Measurements from ENCODE around the gene MPP4.
"Not testable (repeated sequence)": the region's sequence is repeated elsewhere in the genome, so short reads cannot be mapped to it uniquely, and the experiment has no call there.

Gene MPP4

GRCh38 chr2:201674794-201675193 lies 23.6 kb downstream of the MPP4 start:
- intact Hi-C loops (cut with DNase I), result no loop called here
- no peak for DNase-seq

- intact Hi-C loops (cut with DNase I), result no loop called here
- no peak for DNase-seq
Measured at GRCh38 chr2:201674298-201674697, 24.1 kb downstream of the MPP4 start.

GRCh38 chr2:201673546-201673945 lies 24.9 kb downstream of the MPP4 start:
- intact Hi-C loops (cut with DNase I), result no loop called here
- DNase-seq, result no peak

- intact Hi-C loops (cut with DNase I); DNase-seq: not testable (repeated sequence)
Measured at GRCh38 chr2:201671205-201671604, 27.2 kb downstream of the MPP4 start.

- no peak for DNase-seq
- intact Hi-C loops (cut with DNase I), result no loop called here
Measured at GRCh38 chr2:201669865-201670264, 28.6 kb downstream of the MPP4 start.

- DNase-seq, result no peak
- intact Hi-C loops (cut with DNase I), result no loop called here
Measured at GRCh38 chr2:201668402-201668910, 30.0 kb downstream of the MPP4 start.

- intact Hi-C loops (cut with DNase I), result no loop called here
- no peak for DNase-seq
Measured at GRCh38 chr2:201664334-201664733, 34.1 kb downstream of the MPP4 start.

- intact Hi-C loops (cut with DNase I), result no loop called here
- DNase-seq, result no peak
Measured at GRCh38 chr2:201661366-201661765, 37.1 kb downstream of the MPP4 start.

- intact Hi-C loops (cut with DNase I), result no loop called here
- no peak for DNase-seq
Measured at GRCh38 chr2:201660293-201660895, 38.0 kb downstream of the MPP4 start.

GRCh38 chr2:201656740-201657139 lies 41.7 kb downstream of the MPP4 start:
- intact Hi-C loops (cut with DNase I), result no loop called here
- no peak for DNase-seq

GRCh38 chr2:201656102-201656501 lies 42.3 kb downstream of the MPP4 start:
- intact Hi-C loops (cut with DNase I), result no loop called here
- no peak for DNase-seq

- intact Hi-C loops (cut with DNase I), result no loop called here
Measured at GRCh38 chr2:201654616-201655384, 43.6 kb downstream of the MPP4 start.

GRCh38 chr2:201653221-201653620 lies 45.2 kb downstream of the MPP4 start:
- intact Hi-C loops (cut with DNase I), result no loop called here
- DNase-seq, result no peak

More at GRCh38 chr2:201654616-201655384, 43.6 kb downstream of the MPP4 start:
- no peak for DNase-seq

GRCh38 chr2:201649442-201649841 lies 49.0 kb downstream of the MPP4 start:
- intact Hi-C loops (cut with DNase I), result no loop called here
- DNase-seq, result no peak

GRCh38 chr2:201647431-201647830 lies 51.0 kb downstream of the MPP4 start:
- no peak for DNase-seq
- intact Hi-C loops (cut with DNase I), result no loop called here

GRCh38 chr2:201644001-201644400 lies 54.4 kb downstream of the MPP4 start:
- intact Hi-C loops (cut with DNase I), result loop anchor here (5.0 kb wide), 1 partner anchor 192 kb away; the partner anchor contains the start of genes STRADB and TRAK2
- DNase-seq, result no peak

GRCh38 chr2:201643216-201643890 lies 55.1 kb downstream of the MPP4 start, which contains the start of gene TMEM237:
Gene TMEM237 (minus strand): TSS chr2:201643503. CDS start chr2:201643400, 103 bp downstream.
- DNase-seq, result peak in 7 of 10 donors; percentile 18 to 89 (median 45)
- intact Hi-C loops (cut with DNase I), result loop anchor here (5.0 kb wide), 1 partner anchor 191 kb away; the partner anchor contains the start of genes STRADB and TRAK2

- intact Hi-C loops (cut with DNase I), result loop anchor here (5.0 kb wide), 1 partner anchor 190 kb away; the partner anchor contains the start of genes STRADB and TRAK2
- peak; percentile 77 to 97 (median 81) for DNase-seq
Measured at GRCh38 chr2:201642579-201643215, 55.7 kb downstream of the MPP4 start.

GRCh38 chr2:201642086-201642578 lies 56.3 kb downstream of the MPP4 start:
- intact Hi-C loops (cut with DNase I), result loop anchor here (5.0 kb wide), 1 partner anchor 190 kb away; the partner anchor contains the start of genes STRADB and TRAK2
- DNase-seq, result no peak

GRCh38 chr2:201639205-201639604 lies 59.2 kb downstream of the MPP4 start:
- intact Hi-C loops (cut with DNase I), result no loop called here
- DNase-seq, result no peak

All from posterior cingulate gyrus (tissue), 11 donors.